A549 (cell line): ENCODE data around the gene ZNF557.

Experiments
- FOSL2 ChIP-seq, 2 experiments: fragments of 450-650 bp in 1 of 2; fragments of >200 bp in 1 of 2; sonication (Bioruptor Twin) in 1 of 2; formaldehyde crosslinking; IDR thresholded peaks; 2 replicates each; pipeline versions ENCODE4 v1.5.0 to v1.6.1; 2016 to 2020; ENCODE audit warnings: mild to moderate bottlenecking in 1 of 2, moderate library complexity in 1 of 2
- FOXS1 ChIP-seq: fragments of 250-450 bp; sonication (Bioruptor Pico); IDR thresholded peaks from 2 replicates; pipeline ENCODE4 v1.5.0; 2020; ENCODE audit warnings: mild to moderate bottlenecking, moderate library complexity
- POLR2A ChIP-seq: IDR thresholded peaks from 2 replicates; pipeline ENCODE4 v1.6.1; 2012; ENCODE audit warnings: mild to moderate bottlenecking, low read length
- POLR2AphosphoS2 ChIP-seq: conservative IDR thresholded peaks from 2 replicates; pipeline ENCODE4 v1.6.1; 2012; ENCODE audit warnings: low read length, improper control_type of control experiment, inconsistent platforms
- RAD21 ChIP-seq, 2 experiments: fragments of >200 bp in 1 of 2; sonication (Bioruptor Twin) in 1 of 2; formaldehyde crosslinking in 1 of 2; IDR thresholded peaks in 1 of 2; conservative IDR thresholded peaks in 1 of 2; 2 replicates in 1 of 2; 3 replicates in 1 of 2; pipeline ENCODE4 v1.6.1; 2012 to 2018; ENCODE audit warnings: inconsistent platforms in 1 of 2
- RNF2 ChIP-seq: fragments of 200-600 bp; sonication (generic); IDR thresholded peaks from 2 replicates; pipeline ENCODE4 v1.6.1; 2016; ENCODE audit warnings: low read depth, mild to moderate bottlenecking, antibody characterized with exemption, moderate library complexity, borderline replicate concordance
- SMC3 ChIP-seq: fragments of >200 bp; sonication (Bioruptor Twin); formaldehyde crosslinking; IDR thresholded peaks from 3 replicates; pipeline ENCODE4 v1.6.1; 2018; ENCODE audit warnings: inconsistent platforms
- SREBF2 ChIP-seq: fragments of 450-650 bp; IDR thresholded peaks from 2 replicates; pipeline ENCODE4 v1.6.1; 2014; ENCODE audit warnings: mild to moderate bottlenecking, moderate library complexity
- TF ChIP-seq, protein P1 (sequence below): fragments of >200 bp; sonication (Bioruptor Twin); formaldehyde crosslinking; IDR thresholded peaks from 3 replicates; pipeline ENCODE4 v1.5.1; 2016
- TF ChIP-seq, protein P2 (sequence below): fragments of 250-450 bp; sonication (Bioruptor Pico); IDR thresholded peaks from 2 replicates; pipeline ENCODE4 v1.5.0; 2021; ENCODE audit warnings: mild to moderate bottlenecking, moderate library complexity, borderline replicate concordance
- TF ChIP-seq, protein P3 (sequence below): fragments of 450-650 bp; IDR thresholded peaks from 2 replicates; pipeline ENCODE4 v1.6.1; 2014; ENCODE audit warnings: antibody characterized with exemption
- TF ChIP-seq, protein P4 (sequence below): fragments of 200-600 bp; sonication (generic); IDR thresholded peaks from 2 replicates; pipeline ENCODE4 v1.6.1; 2016; ENCODE audit warnings: antibody characterized with exemption, mild to moderate bottlenecking, moderate library complexity

DNA sequence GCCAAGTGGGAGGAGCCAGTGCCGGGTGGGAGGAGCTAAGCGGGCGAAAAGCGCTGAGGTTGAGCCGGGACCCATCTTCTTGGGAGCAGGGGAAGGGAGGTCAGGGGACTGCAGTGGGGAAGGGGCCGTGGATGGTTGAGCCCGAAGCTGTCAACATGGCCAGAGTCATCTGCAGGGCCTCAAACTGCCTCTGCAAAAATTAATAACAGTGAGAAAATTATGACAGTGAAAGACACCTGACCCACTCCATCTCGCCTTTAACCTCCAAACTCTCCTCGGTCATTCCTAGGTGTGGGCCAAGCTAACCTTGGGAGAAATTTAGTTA is 30.1 kb downstream of the ZNF557 start:
- TF ChIP-seq SREBF2 = no peak
- TF ChIP-seq, protein P1, sequence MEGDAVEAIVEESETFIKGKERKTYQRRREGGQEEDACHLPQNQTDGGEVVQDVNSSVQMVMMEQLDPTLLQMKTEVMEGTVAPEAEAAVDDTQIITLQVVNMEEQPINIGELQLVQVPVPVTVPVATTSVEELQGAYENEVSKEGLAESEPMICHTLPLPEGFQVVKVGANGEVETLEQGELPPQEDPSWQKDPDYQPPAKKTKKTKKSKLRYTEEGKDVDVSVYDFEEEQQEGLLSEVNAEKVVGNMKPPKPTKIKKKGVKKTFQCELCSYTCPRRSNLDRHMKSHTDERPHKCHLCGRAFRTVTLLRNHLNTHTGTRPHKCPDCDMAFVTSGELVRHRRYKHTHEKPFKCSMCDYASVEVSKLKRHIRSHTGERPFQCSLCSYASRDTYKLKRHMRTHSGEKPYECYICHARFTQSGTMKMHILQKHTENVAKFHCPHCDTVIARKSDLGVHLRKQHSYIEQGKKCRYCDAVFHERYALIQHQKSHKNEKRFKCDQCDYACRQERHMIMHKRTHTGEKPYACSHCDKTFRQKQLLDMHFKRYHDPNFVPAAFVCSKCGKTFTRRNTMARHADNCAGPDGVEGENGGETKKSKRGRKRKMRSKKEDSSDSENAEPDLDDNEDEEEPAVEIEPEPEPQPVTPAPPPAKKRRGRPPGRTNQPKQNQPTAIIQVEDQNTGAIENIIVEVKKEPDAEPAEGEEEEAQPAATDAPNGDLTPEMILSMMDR = no peak
- no peak for TF ChIP-seq POLR2A
- TF ChIP-seq, protein P2, sequence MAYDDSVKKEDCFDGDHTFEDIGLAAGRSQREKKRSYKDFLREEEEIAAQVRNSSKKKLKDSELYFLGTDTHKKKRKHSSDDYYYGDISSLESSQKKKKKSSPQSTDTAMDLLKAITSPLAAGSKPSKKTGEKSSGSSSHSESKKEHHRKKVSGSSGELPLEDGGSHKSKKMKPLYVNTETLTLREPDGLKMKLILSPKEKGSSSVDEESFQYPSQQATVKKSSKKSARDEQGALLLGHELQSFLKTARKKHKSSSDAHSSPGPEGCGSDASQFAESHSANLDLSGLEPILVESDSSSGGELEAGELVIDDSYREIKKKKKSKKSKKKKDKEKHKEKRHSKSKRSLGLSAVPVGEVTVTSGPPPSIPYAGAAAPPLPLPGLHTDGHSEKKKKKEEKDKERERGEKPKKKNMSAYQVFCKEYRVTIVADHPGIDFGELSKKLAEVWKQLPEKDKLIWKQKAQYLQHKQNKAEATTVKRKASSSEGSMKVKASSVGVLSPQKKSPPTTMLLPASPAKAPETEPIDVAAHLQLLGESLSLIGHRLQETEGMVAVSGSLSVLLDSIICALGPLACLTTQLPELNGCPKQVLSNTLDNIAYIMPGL = no peak
- no peak for TF ChIP-seq FOSL2 (IDR thresholded peaks at IDR 0.05)
- no peak for TF ChIP-seq FOSL2 (CRISPR knock-in tag; IDR thresholded peaks at IDR 0.05)
- TF ChIP-seq FOXS1 (CRISPR knock-in tag) = no peak
- TF ChIP-seq RNF2 = no peak
- no peak for TF ChIP-seq SMC3
- TF ChIP-seq, protein P3, sequence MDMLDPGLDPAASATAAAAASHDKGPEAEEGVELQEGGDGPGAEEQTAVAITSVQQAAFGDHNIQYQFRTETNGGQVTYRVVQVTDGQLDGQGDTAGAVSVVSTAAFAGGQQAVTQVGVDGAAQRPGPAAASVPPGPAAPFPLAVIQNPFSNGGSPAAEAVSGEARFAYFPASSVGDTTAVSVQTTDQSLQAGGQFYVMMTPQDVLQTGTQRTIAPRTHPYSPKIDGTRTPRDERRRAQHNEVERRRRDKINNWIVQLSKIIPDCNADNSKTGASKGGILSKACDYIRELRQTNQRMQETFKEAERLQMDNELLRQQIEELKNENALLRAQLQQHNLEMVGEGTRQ = no peak
- no peak for TF ChIP-seq POLR2AphosphoS2
- TF ChIP-seq, protein P4, sequence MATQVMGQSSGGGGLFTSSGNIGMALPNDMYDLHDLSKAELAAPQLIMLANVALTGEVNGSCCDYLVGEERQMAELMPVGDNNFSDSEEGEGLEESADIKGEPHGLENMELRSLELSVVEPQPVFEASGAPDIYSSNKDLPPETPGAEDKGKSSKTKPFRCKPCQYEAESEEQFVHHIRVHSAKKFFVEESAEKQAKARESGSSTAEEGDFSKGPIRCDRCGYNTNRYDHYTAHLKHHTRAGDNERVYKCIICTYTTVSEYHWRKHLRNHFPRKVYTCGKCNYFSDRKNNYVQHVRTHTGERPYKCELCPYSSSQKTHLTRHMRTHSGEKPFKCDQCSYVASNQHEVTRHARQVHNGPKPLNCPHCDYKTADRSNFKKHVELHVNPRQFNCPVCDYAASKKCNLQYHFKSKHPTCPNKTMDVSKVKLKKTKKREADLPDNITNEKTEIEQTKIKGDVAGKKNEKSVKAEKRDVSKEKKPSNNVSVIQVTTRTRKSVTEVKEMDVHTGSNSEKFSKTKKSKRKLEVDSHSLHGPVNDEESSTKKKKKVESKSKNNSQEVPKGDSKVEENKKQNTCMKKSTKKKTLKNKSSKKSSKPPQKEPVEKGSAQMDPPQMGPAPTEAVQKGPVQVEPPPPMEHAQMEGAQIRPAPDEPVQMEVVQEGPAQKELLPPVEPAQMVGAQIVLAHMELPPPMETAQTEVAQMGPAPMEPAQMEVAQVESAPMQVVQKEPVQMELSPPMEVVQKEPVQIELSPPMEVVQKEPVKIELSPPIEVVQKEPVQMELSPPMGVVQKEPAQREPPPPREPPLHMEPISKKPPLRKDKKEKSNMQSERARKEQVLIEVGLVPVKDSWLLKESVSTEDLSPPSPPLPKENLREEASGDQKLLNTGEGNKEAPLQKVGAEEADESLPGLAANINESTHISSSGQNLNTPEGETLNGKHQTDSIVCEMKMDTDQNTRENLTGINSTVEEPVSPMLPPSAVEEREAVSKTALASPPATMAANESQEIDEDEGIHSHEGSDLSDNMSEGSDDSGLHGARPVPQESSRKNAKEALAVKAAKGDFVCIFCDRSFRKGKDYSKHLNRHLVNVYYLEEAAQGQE = no peak
- TF ChIP-seq RAD21 (conservative IDR thresholded peaks at IDR 0.05 in 1 of 2, IDR thresholded peaks at IDR 0.05 in 1 of 2) = no peak
